Measurements from ENCODE around the gene SYTL1.
A peak's percentile ranks its signal among the peaks of the same experiment; 100 is the strongest.

The SYTL1 gene

DNA sequence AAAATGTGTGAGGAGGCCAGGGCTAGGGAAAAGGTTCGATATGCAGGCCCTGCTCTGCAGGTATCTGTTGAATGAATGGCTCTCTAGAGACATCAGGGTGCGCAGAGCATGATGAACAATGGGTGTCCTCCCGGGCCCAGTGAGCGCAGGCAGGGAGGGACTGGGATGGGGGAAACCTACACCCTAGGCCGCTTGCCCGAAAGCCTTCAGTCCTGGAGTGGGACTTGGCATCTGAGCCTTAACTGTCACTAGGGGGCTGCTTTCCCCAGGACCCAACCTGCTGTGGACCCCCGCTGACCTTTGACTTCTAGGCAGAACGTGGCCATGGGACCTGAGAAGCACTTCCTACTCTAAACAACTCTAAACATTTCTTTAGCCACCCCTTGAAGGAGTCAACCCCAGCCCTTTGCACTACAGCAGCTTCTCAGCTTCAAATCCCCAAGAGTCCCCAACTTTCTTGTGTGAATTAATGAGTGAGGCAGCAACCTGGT lies 25.4 kb downstream of the SYTL1 start:
- Histone ChIP-seq H3K27me3 (ENCODE audit: control insufficient read depth in 1 of 2, insufficient read depth in 2 of 2, low read length in 2 of 2) (no peaks in the 10 kb centered on the region), H3K9me3 (ENCODE audit: low read length) (no peaks in the 10 kb centered on the region), H3K9ac (ENCODE audit: low read length) (peak overlapping the region; percentile 68), H3K4me1 (ENCODE audit: insufficient read depth, low read length) (peaks cover 20% of the 10 kb centered on the region), H3K36me3 (ENCODE audit: insufficient read depth, low read length) (peaks cover 15% of the 10 kb centered on the region), H3K4me3 (ENCODE audit: low read depth in 1 of 2, low read length in 2 of 2) (peak overlapping the region; percentile 30 to 72), H3K27ac (ENCODE audit: low read depth, low read length) (peak overlapping the region; percentile 69)

DNA sequence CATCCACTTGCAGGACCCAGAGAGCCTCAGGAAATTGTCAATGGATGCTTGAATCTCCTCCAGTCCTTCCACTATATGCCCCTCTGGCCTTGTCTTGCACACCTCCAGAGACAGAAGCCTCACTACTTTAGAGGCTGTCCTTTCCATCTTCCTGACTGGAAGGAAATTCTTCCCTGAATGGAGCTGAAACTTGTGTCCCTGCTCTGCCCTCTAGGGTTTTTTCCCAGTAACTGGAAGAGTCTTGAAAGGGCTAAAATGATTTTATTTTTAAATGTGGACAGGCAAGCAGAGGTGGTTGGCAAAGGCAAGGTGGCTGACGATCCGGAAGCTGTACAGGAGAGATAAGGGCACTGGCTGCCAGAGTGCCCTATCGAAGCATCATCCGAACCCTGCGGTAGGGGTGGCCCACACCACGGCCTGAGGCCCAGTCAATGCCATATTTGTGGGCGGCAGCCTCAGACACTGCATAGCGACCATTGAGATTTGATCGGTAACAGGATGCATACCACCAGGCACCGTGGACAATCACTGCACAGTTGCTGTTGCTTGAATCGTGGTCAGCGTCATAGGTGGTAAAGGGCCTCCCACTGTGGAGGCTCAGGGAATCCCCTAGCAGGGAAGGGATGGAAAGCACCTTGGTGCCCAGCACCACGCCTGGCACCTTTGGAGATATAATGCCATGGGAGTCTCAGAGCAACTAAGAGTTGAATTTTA lies 27.2 kb downstream of the SYTL1 start:
- H3K4me1 ChIP-seq (ENCODE audit: insufficient read depth, low read length): peaks cover 20% of the 10 kb centered on the region
- no peak overlapping the region for H3K4me3 ChIP-seq (ENCODE audit: low read depth in 1 of 2, low read length in 2 of 2)
- H3K27me3 ChIP-seq (ENCODE audit: control insufficient read depth in 1 of 2, insufficient read depth in 2 of 2, low read length in 2 of 2): no peaks in the 10 kb centered on the region
- no peak overlapping the region for H3K9ac ChIP-seq (ENCODE audit: low read length)
- no peaks in the 10 kb centered on the region for H3K36me3 ChIP-seq (ENCODE audit: insufficient read depth, low read length)
- no peaks in the 10 kb centered on the region for H3K9me3 ChIP-seq (ENCODE audit: low read length)
- H3K27ac ChIP-seq (ENCODE audit: low read depth, low read length): no peak overlapping the region

DNA sequence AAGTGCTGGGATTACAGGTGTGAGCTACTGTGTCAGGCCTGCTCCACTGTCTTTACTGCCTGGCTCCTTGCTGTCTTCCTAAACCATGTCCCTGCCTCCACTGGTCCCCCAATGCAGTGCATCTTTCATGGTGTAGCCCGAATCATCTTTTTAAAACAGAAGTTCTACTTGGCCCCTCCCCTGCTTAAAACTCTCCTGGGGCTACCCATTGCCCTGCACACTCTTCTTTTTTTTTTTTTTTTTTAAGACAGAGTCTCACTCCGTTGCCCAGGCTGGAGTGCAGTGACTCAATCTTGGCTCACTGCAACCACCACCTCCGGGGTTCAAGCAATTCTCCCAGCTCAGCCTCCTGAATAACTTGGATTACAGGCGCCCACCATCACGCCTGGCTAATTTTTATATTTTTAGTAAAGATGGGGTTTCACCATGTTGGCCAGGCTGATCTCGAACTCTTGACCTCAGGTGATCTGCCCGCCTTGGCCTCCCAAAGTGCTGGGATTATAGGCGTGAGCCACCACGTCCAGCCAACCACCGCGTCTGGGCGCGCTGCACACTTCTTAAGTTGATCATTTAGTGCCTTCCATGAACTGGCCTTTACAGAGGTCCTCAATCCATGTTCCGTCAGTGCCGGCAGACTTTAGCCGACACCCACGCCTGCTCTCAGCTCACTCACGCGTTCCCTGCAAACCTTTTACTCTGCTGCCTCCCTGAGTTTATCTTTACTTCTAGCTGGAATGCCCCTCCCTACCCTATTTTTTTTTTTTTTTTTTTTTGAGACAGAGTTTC lies 30.4 kb downstream of the SYTL1 start:
- Histone ChIP-seq H3K4me3 (ENCODE audit: low read depth in 1 of 2, low read length in 2 of 2) (no peak overlapping the region), H3K36me3 (ENCODE audit: insufficient read depth, low read length) (no peaks in the 10 kb centered on the region), H3K4me1 (ENCODE audit: insufficient read depth, low read length) (peaks cover 3% of the 10 kb centered on the region), H3K9me3 (ENCODE audit: low read length) (no peaks in the 10 kb centered on the region), H3K9ac (ENCODE audit: low read length) (no peak overlapping the region), H3K27me3 (ENCODE audit: control insufficient read depth in 1 of 2, insufficient read depth in 2 of 2, low read length in 2 of 2) (no peaks in the 10 kb centered on the region), H3K27ac (ENCODE audit: low read depth, low read length) (no peak overlapping the region)

DNA sequence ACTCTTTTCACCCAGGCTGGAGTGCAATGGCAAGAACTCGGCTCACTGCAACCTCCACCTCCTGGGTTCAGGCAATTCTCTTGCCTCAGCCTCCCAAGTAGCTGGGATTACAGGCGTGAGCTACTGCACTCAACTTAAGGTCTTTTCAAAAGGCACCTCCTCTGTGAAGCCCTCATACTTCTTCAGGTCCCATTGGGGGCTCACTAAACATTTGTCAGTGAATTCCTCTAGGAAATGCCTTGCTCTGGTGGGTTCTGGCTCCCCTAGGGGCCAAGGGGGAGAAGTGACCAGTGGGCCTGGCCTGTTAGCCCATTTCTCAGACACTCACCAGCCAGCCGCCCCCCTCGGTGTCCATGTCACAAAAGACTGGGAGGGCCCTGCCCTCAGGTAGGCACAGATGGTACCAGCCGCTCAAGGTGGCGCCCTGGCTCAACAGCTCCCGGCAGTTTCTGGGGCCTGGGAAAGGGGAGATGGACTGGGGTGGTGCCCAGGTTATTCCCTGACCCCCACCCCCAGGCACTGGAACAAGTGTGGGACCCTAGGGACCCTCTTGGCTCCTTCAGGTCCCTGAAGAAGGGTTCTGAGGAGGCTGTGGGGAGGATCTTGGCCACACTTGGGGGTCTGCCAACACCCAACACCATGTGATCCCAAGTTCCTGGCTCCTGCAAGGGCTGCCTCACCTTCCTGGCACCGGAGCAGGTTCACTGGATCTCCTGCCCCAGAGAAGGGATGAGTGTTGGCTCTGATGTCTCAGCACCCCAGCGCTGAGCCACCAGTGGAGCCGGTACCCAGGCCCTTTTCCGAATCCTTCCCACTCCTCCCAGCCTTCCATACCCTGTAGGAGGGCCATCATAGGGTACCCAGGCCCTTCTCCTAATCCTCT lies 31.2 kb downstream of the SYTL1 start:
- Histone ChIP-seq H3K9me3 (ENCODE audit: low read length) (no peaks in the 10 kb centered on the region), H3K27ac (ENCODE audit: low read depth, low read length) (no peak overlapping the region), H3K36me3 (ENCODE audit: insufficient read depth, low read length) (no peaks in the 10 kb centered on the region), H3K27me3 (ENCODE audit: control insufficient read depth in 1 of 2, insufficient read depth in 2 of 2, low read length in 2 of 2) (no peaks in the 10 kb centered on the region), H3K4me3 (ENCODE audit: low read depth in 1 of 2, low read length in 2 of 2) (no peak overlapping the region), H3K4me1 (ENCODE audit: insufficient read depth, low read length) (no peaks in the 10 kb centered on the region), H3K9ac (ENCODE audit: low read length) (no peak overlapping the region)

DNA sequence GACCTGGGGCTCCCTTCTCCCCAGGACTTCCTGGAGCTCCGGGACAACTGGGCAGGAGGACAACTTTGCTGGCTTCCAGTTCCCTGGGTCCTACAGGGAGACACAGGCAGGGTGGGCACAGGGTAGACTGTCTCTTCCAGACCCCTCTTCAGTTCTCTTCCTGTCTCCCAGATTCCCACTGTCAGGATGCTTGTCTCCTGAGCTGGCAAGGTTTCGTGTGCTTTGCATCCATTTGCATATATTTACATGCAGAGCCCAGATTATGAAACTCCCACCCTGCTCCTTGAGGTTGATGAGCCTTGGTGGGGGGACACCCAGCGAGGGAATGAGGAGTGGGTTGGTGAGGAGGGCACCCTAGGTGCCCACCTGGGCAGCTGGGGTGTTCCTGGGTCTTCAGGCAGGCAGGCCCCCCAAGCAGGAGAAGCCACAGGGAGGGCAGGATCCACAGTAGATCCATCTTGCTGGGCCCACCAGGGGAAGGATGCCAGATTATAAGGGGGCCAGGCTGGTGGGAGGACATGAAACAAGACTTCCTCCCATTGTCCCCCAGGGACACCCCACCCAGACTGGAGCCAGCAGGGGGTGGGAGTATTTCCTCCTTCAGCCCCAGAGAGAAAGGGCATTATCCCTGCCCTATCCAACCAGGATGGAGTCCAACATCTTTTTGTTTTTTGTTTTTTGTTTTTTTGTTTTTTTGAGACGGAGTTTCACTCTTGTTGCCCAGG lies 32.7 kb downstream of the SYTL1 start, which contains the start of gene FCN3:
Gene FCN3, minus strand, starts transcription at position 463 of the 725 bp plus-strand sequence. Its CDS starts 6 bp downstream, at position 457.
- Histone ChIP-seq H3K36me3 (ENCODE audit: insufficient read depth, low read length) (no peaks in the 10 kb centered on the region), H3K4me1 (ENCODE audit: insufficient read depth, low read length) (no peaks in the 10 kb centered on the region), H3K27me3 (ENCODE audit: control insufficient read depth in 1 of 2, insufficient read depth in 2 of 2, low read length in 2 of 2) (no peaks in the 10 kb centered on the region), H3K9ac (ENCODE audit: low read length) (no peak within 1 kb of the TSS), H3K4me3 (ENCODE audit: low read depth in 1 of 2, low read length in 2 of 2) (no peak within 1 kb of the TSS), H3K27ac (ENCODE audit: low read depth, low read length) (no peak within 1 kb of the TSS), H3K9me3 (ENCODE audit: low read length) (no peaks in the 10 kb centered on the region)

DNA sequence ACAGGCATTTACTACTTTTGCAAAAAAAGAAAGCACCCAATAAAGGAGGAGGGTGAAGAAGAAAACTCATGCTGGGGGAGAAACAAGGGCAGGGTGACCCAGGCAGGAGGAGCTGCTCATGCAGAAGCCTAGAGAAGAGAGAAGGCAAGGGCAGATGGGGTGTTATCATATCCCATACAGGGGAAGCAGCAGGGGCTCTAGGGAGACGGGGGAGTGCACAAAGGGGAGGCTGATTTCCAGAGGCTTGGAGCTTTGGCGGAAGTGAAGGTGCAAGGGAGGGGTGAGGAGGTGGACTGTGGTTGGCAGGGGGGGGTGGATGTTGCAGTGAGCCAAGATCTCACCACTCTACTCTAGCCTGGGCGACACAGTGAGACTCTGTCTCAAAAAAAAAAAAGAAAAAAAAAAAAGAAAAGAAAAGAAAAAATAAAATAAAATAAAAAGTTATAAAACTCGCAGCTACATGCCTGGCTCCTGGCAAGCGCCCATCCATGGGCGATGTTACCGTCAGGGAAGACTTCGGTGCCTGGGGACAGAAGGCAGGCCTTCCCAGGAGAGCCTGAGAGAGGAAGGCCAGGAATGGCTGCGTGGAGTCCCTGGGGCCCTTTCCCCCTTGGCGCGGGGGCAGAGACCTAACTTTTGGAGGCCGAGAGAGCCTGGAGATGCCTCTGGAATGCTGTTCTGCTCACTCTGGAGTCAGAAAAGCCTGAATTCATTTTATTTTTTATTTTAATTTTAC lies 36.1 kb downstream of the SYTL1 start:
- H3K9me3 ChIP-seq (ENCODE audit: low read length): no peaks in the 10 kb centered on the region
- no peak overlapping the region for H3K27ac ChIP-seq (ENCODE audit: low read depth, low read length)
- no peaks in the 10 kb centered on the region for H3K4me1 ChIP-seq (ENCODE audit: insufficient read depth, low read length)

DNA sequence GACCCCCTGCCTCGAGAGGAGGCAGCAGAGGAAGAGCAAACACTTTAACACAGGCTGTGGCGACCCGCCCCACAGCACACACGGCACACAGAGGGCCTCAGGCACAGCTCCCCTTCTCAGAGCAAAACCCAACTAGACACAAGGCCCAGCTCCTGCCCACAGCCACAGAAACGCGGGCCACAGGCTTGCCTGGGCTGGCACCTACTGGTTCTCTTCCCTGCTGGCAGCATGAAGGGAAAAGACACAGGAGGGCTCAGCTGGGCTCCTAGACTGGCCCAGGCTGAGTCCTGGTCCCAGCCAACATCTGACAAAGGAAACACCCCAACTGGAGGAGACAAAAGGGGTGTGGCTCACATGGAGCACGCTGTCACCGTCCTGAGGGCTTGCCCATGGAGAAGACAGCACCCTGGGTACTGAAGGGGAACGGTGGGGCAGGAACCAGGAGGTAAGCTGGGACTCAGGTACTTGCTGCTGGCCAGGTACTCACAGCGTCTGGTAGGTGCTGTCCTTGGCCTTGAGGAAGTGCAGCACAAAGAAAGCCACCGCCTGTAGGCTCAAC lies 37.8 kb downstream of the SYTL1 start:
- no peaks in the 10 kb centered on the region for H3K36me3 ChIP-seq (ENCODE audit: insufficient read depth, low read length)
- peaks cover 0 to 16% of the 10 kb centered on the region in 2 donors for H3K27me3 ChIP-seq (ENCODE audit: control insufficient read depth in 1 of 2, insufficient read depth in 2 of 2, low read length in 2 of 2)
- no peaks in the 10 kb centered on the region for H3K4me1 ChIP-seq (ENCODE audit: insufficient read depth, low read length)
- H3K9me3 ChIP-seq (ENCODE audit: low read length): no peaks in the 10 kb centered on the region
- H3K9ac ChIP-seq (ENCODE audit: low read length): no peak overlapping the region
- no peak overlapping the region for H3K27ac ChIP-seq (ENCODE audit: low read depth, low read length)
- H3K4me3 ChIP-seq (ENCODE audit: low read depth in 1 of 2, low read length in 2 of 2): no peak overlapping the region

More for the DNA sequence above, 36.1 kb downstream of the SYTL1 start:
- Histone ChIP-seq H3K36me3 (ENCODE audit: insufficient read depth, low read length) (no peaks in the 10 kb centered on the region), H3K27me3 (ENCODE audit: control insufficient read depth in 1 of 2, insufficient read depth in 2 of 2, low read length in 2 of 2) (peaks cover 0 to 10% of the 10 kb centered on the region in 2 donors), H3K9ac (ENCODE audit: low read length) (no peak overlapping the region), H3K4me3 (ENCODE audit: low read depth in 1 of 2, low read length in 2 of 2) (no peak overlapping the region)

DNA sequence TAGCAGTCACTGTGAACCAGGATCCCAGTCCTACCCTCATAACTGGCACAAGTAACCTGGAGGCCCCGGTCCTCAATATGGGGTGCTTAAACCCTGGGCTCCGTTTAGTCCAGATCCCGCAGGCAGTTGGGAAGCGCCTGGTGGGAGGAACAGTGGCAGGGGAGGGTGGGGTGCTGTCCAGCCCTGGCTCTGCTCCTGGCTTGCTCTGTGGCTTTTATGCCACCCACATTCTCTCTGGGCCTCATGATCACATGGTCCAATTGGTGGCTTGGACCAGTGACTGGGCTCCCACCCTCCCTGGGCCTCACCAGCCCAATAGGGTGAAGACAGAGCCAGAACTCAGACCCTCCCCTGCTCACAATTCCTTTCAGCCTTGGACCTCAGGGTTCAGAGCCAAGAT lies 38.4 kb downstream of the SYTL1 start:
- Histone ChIP-seq H3K27me3 (ENCODE audit: control insufficient read depth in 1 of 2, insufficient read depth in 2 of 2, low read length in 2 of 2) (peaks cover 0 to 16% of the 10 kb centered on the region in 2 donors), H3K27ac (ENCODE audit: low read depth, low read length) (no peak overlapping the region), H3K9ac (ENCODE audit: low read length) (no peak overlapping the region), H3K4me1 (ENCODE audit: insufficient read depth, low read length) (no peaks in the 10 kb centered on the region), H3K4me3 (ENCODE audit: low read depth in 1 of 2, low read length in 2 of 2) (no peak overlapping the region), H3K9me3 (ENCODE audit: low read length) (no peaks in the 10 kb centered on the region), H3K36me3 (ENCODE audit: insufficient read depth, low read length) (no peaks in the 10 kb centered on the region)

DNA sequence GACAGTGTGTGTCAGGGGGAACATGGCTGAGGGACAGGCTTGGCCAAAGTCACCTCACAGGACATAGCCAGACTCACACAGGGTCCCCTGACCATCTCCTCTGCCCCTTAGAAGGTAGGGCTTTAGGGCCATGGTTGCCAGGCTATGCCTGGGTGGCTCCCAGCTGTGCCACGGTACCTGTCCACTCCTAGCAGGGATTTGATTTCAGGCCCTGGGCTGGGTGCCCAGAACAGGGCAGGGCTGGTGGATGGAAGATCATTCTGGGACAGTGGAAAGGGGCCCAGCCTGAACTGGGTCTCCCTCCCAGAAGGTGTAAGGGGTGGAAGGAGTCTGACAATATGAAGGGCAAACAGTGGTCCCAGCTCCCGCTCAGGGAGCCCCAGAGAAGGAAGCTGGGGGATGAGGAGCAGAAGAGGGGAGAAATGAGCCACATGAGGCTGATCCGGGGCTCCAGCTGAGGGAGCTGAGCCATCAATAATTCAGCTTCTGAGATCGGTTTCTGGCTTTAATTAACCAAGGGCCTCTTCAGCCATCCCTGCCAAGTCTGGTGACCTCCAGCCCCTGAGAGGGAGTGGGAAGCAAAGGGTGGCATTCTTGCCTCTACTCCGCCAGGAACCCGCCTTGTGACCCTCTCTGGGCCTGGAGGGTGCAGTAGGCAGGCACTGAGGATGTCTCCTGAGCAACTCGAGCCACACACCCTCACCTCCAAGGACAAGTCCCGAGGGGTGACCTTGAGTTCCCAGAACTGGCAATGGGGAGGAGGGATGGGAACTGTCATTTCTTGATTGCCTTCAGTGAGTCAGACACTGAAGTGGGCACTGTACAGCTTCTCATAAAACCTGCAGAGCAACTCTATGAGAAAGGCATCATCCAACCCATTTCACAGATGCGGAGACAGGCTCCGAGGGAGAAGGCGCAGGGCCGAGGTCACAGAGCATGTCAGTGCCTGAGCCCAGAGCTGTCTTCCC lies 39.2 kb downstream of the SYTL1 start:
- no peaks in the 10 kb centered on the region for H3K4me1 ChIP-seq (ENCODE audit: insufficient read depth, low read length)
- H3K36me3 ChIP-seq (ENCODE audit: insufficient read depth, low read length): no peaks in the 10 kb centered on the region
- H3K27ac ChIP-seq (ENCODE audit: low read depth, low read length): no peak overlapping the region
- no peaks in the 10 kb centered on the region for H3K9me3 ChIP-seq (ENCODE audit: low read length)
- no peak overlapping the region for H3K4me3 ChIP-seq (ENCODE audit: low read depth in 1 of 2, low read length in 2 of 2)
- H3K9ac ChIP-seq (ENCODE audit: low read length): no peak overlapping the region
- peaks cover 0 to 16% of the 10 kb centered on the region in 2 donors for H3K27me3 ChIP-seq (ENCODE audit: control insufficient read depth in 1 of 2, insufficient read depth in 2 of 2, low read length in 2 of 2)
